IMR-90 (cell line): Measurements from ENCODE around the gene SHROOM4. TPM values are rescaled to one million over a fixed set of nuclear protein-coding genes. Genes with fewer than 3 reads are reported as not detected.

Source experiments
- ATAC-seq: fragments of 200-7000 bp; cut with Tn5 transposase; 2 replicates; pipeline ENCODE4 v1.9.1; 2020; ENCODE audit warnings: low read depth, mild to moderate bottlenecking, moderate library complexity
- BruUV-seq: library from RNA; stranded (reverse); fragments of 400-500 nt; replicated peaks from 2 replicates; lab custom pipeline; 2021; lab: Mats Ljungman, UMichigan
- CTCF ChIA-PET: fragments of 300-600 bp; formaldehyde crosslinking; extraction: SDS; loops from one replicate; lab custom pipeline; 2021; ENCODE audit warnings: antibody characterized with exemption; lab: Yijun Ruan, JAX
- POLR2A ChIA-PET: fragments of 300-600 bp; sonication (Branson Sonifier 250); formaldehyde crosslinking; loops from one replicate; lab custom pipeline; 2022; ENCODE audit warnings: antibody characterized with exemption; ENCODE audit not compliant: unreplicated experiment; lab: Charles Lee
- DNase-seq: peaks from one replicate; pipeline ENCODE4 v3.0.0; 2013
- H2AFZ ChIP-seq: replicated peaks from 2 replicates; pipeline ENCODE3; 2013; ENCODE audit warnings: low read length, mild to moderate bottlenecking; ENCODE audit not compliant: poor library complexity
- H2AK5ac ChIP-seq: 2 replicates; pipeline ENCODE4 v1.6.1; 2013; ENCODE audit warnings: low read depth, low read length, inconsistent platforms
- H2AK9ac ChIP-seq: replicated peaks from 2 replicates; pipeline ENCODE3; 2013; ENCODE audit warnings: mild to moderate bottlenecking, low read depth, low read length, moderate library complexity; ENCODE audit not compliant: poor library complexity
- H2BK120ac ChIP-seq: 2 replicates; pipeline ENCODE4 v1.6.1; 2013; ENCODE audit warnings: low read depth, low read length, inconsistent platforms
- H2BK15ac ChIP-seq: 3 replicates; pipeline ENCODE4 v1.6.1; 2013; ENCODE audit warnings: low read depth, low read length, inconsistent platforms
- H2BK20ac ChIP-seq: 2 replicates; pipeline ENCODE4 v1.6.1; 2013; ENCODE audit warnings: low read depth, mild to moderate bottlenecking, inconsistent platforms, low read length, moderate library complexity
- H2BK5ac ChIP-seq: 2 replicates; pipeline ENCODE4 v1.6.1; 2013; ENCODE audit warnings: mild to moderate bottlenecking, low read depth, low read length, inconsistent platforms; ENCODE audit not compliant: poor library complexity, severe bottlenecking
- H3K14ac ChIP-seq: replicated peaks from 2 replicates; pipeline ENCODE4 v1.6.1; 2013; ENCODE audit warnings: low read depth, low read length, inconsistent platforms
- H3K18ac ChIP-seq: 2 replicates; pipeline ENCODE4 v1.6.1; 2013; ENCODE audit warnings: low read depth, low read length, control low read depth
- H3K23ac ChIP-seq: 2 replicates; pipeline ENCODE4 v1.6.1; 2013; ENCODE audit warnings: low read depth, low read length, inconsistent platforms
- H3K27ac ChIP-seq: 2 replicates; pipeline ENCODE4 v1.5.1; 2013; ENCODE audit warnings: mild to moderate bottlenecking, control low read depth, low read length; ENCODE audit not compliant: insufficient read depth
- H3K27me3 ChIP-seq: 2 replicates; pipeline ENCODE4 v1.6.1; 2013; ENCODE audit warnings: low read length; ENCODE audit not compliant: control insufficient read depth, insufficient read depth
- H3K36me3 ChIP-seq: 2 replicates; pipeline ENCODE4 v1.6.1; 2013; ENCODE audit warnings: low read length, mixed read lengths; ENCODE audit not compliant: control insufficient read depth, insufficient read depth
- H3K4ac ChIP-seq: 2 replicates; pipeline ENCODE4 v1.6.1; 2013; ENCODE audit warnings: low read depth, low read length, inconsistent platforms
- H3K4me1 ChIP-seq: 2 replicates; pipeline ENCODE4 v1.6.1; 2013; ENCODE audit warnings: low read length, mixed read lengths; ENCODE audit not compliant: control insufficient read depth, insufficient read depth
- H3K4me2 ChIP-seq: 2 replicates; pipeline ENCODE4 v1.6.1; 2013; ENCODE audit warnings: low read depth, mild to moderate bottlenecking, control low read depth, low read length, moderate library complexity
- H3K4me3 ChIP-seq: 2 replicates; pipeline ENCODE4 v1.5.1; 2013; ENCODE audit warnings: low read depth, mild to moderate bottlenecking, control low read depth, low read length, moderate library complexity; ENCODE audit not compliant: insufficient read depth
- H3K56ac ChIP-seq: 2 replicates; pipeline ENCODE4 v1.6.1; 2013; ENCODE audit warnings: low read length, inconsistent platforms; ENCODE audit not compliant: insufficient read depth; ENCODE audit errors: extremely low read depth
- H3K79me1 ChIP-seq, 2 experiments: 2 replicates each; pipeline ENCODE4 v1.6.1; 2013; ENCODE audit warnings: low read length in 2 of 2, inconsistent platforms in 1 of 2, low read depth in 1 of 2
- H3K9ac ChIP-seq: 2 replicates; pipeline ENCODE4 v1.6.1; 2013; ENCODE audit warnings: low read depth, low read length, control low read depth
- H3K9me1 ChIP-seq: 2 replicates; pipeline ENCODE4 v1.6.1; 2013; ENCODE audit warnings: low read length, inconsistent platforms; ENCODE audit not compliant: insufficient read depth
- H3K9me3 ChIP-seq: 2 replicates; pipeline ENCODE4 v1.6.1; 2013; ENCODE audit warnings: low read length; ENCODE audit not compliant: control insufficient read depth, insufficient read depth
- H4K20me1 ChIP-seq: 2 replicates; pipeline ENCODE4 v1.6.1; 2013; ENCODE audit warnings: low read length, inconsistent platforms; ENCODE audit not compliant: insufficient read depth
- H4K5ac ChIP-seq: 2 replicates; pipeline ENCODE4 v1.6.1; 2013; ENCODE audit warnings: mild to moderate bottlenecking, low read depth, low read length, control low read depth
- H4K8ac ChIP-seq, 2 experiments: 2 replicates each; pipeline ENCODE4 v1.6.1; 2013; ENCODE audit warnings: low read depth in 2 of 2, low read length in 2 of 2, control low read depth in 1 of 2, inconsistent platforms in 1 of 2
- H4K91ac ChIP-seq: 2 replicates; pipeline ENCODE4 v1.6.1; 2013; ENCODE audit warnings: low read depth, low read length, inconsistent platforms; ENCODE audit not compliant: insufficient read depth
- BHLHE40 ChIP-seq: fragments of 150-350 bp; IDR thresholded peaks from 2 replicates; pipeline ENCODE4 v1.6.1; 2016; ENCODE audit warnings: mild to moderate bottlenecking, low read depth, low read length
- CEBPB ChIP-seq: IDR thresholded peaks from 2 replicates; pipeline ENCODE4 v1.6.1; 2012; ENCODE audit warnings: low read depth, low read length, improper control_type of control experiment
- FOS ChIP-seq: fragments of 150-350 bp; IDR thresholded peaks from 2 replicates; pipeline ENCODE4 v1.6.1; 2016; ENCODE audit warnings: low read depth, low read length
- MAFK ChIP-seq: IDR thresholded peaks from 2 replicates; pipeline ENCODE4 v1.6.1; 2012; ENCODE audit warnings: low read depth, low read length, improper control_type of control experiment
- MAZ ChIP-seq: IDR thresholded peaks from 2 replicates; pipeline ENCODE4 v1.6.1; 2012; ENCODE audit warnings: low read depth, mild to moderate bottlenecking, low read length, improper control_type of control experiment, moderate library complexity, borderline replicate concordance
- MXI1 ChIP-seq: IDR thresholded peaks from 2 replicates; pipeline ENCODE4 v1.6.1; 2012; ENCODE audit warnings: low read depth, mild to moderate bottlenecking, low read length, moderate library complexity, borderline replicate concordance
- NFE2L2 ChIP-seq: fragments of 150-350 bp; IDR thresholded peaks from 2 replicates; pipeline ENCODE4 v1.6.1; 2016; ENCODE audit warnings: low read depth, mild to moderate bottlenecking, low read length
- POLR2A ChIP-seq: IDR thresholded peaks from 2 replicates; pipeline ENCODE4 v1.6.1; 2012; ENCODE audit warnings: mild to moderate bottlenecking, low read depth, low read length
- RCOR1 ChIP-seq: IDR thresholded peaks from 2 replicates; pipeline ENCODE4 v1.6.1; 2012; ENCODE audit warnings: mild to moderate bottlenecking, low read length, improper control_type of control experiment; ENCODE audit not compliant: insufficient replicate concordance
- RFX5 ChIP-seq: IDR thresholded peaks from 2 replicates; pipeline ENCODE4 v1.8.0; 2012; ENCODE audit warnings: low read depth, mild to moderate bottlenecking, low read length, moderate library complexity
- SMC3 ChIP-seq: fragments of 150-350 bp; IDR thresholded peaks from 2 replicates; pipeline ENCODE4 v1.6.1; 2016; ENCODE audit warnings: low read depth, mild to moderate bottlenecking, antibody characterized with exemption, low read length, moderate library complexity
- USF2 ChIP-seq: fragments of 150-350 bp; IDR thresholded peaks from 2 replicates; pipeline ENCODE4 v1.6.1; 2017; ENCODE audit warnings: mild to moderate bottlenecking, antibody characterized with exemption, low read length, low read depth
- WGBS, 2 experiments: methylation state at CpG; one replicate each; pipeline versions ENCODE4 v1.1.5 to v1.1.7; 2013; ENCODE audit warnings: missing lambda C conversion rate in 2 of 2; ENCODE audit not compliant: insufficient read length in 1 of 2; ENCODE audit errors: extremely low coverage in 2 of 2; 5-methylcytosine and 5-hydroxymethylcytosine counted together
- dilution Hi-C: fragments of 300-500 bp; cut with HindIII; formaldehyde crosslinking; loops from one replicate; pipeline ENCODE4 v1.14.3; 2018; ENCODE audit warnings: low sequenced_read_pairs; ENCODE audit not compliant: unreplicated experiment
- in situ Hi-C: fragments of 300-500 bp; cut with MboI; formaldehyde crosslinking; loops from 3 replicates; pipeline ENCODE4 v1.14.3; 2019; ENCODE audit warnings: low sequenced_read_pairs, inconsistent platforms, mixed read lengths
- intact Hi-C: fragments of 100-400 bp; cut with micrococcal nuclease; formaldehyde crosslinking; loops from 2 replicates; pipeline ENCODE4 v1.10.0; 2022
- polyA plus RNA-seq, 3 experiments: library from polyadenylated mRNA; depleted of rRNA; stranded (reverse); fragments of >200 nt; gene quantifications; 2 replicates each; pipeline ENCODE4 v1.2.3, GENCODE V29; 2012; ENCODE audit warnings: low replicate concordance in 1 of 3
- total RNA-seq: library from RNA; depleted of rRNA; stranded (reverse); fragments of >200 nt; gene quantifications from 2 replicates; pipeline ENCODE4 v1.2.3, GENCODE V29; 2012
- TF ChIP-seq, protein P1 (sequence below): conservative IDR thresholded peaks from 2 replicates; pipeline ENCODE4 v1.5.1; 2012; ENCODE audit warnings: mild to moderate bottlenecking, low read depth, low read length, improper control_type of control experiment

Gene SHROOM4
- total and polyA plus RNA-seq, 2 of the 4 experiments (the other 2 are of a cell fraction): 1.0 to 2.2 TPM

GRCh38 chrX:50751091-50751490, 62.9 kb downstream of the SHROOM4 start:
- no peaks in the 10 kb centered on the region for H3K9me1 ChIP-seq
- H3K9ac ChIP-seq: no peak overlapping the region
- H2BK5ac ChIP-seq: no peak overlapping the region
- intact Hi-C loops: no loop called here
- no peak overlapping the region for H3K4ac ChIP-seq
- no peak overlapping the region for H3K14ac ChIP-seq
- H4K8ac ChIP-seq: no peak overlapping the region
- no TSS peak for BruUV-seq
- DNase-seq (no peak), ATAC-seq (no peak)
- no peak overlapping the region for H3K4me3 ChIP-seq
- H2BK15ac ChIP-seq: no peak overlapping the region
- H3K27me3 ChIP-seq: peaks cover 2% of the 10 kb centered on the region; the same call in 1 of the 2 replicates
- TF ChIP-seq RCOR1 (no peak), MAFK (no peak), MXI1 (no peak), FOS (no peak), CEBPB (no peak), RFX5 (no peak), POLR2A (no peak), SMC3 (no peak), MAZ (no peak), NFE2L2 (no peak), BHLHE40 (no peak), USF2 (no peak)
- TF ChIP-seq, protein P1, sequence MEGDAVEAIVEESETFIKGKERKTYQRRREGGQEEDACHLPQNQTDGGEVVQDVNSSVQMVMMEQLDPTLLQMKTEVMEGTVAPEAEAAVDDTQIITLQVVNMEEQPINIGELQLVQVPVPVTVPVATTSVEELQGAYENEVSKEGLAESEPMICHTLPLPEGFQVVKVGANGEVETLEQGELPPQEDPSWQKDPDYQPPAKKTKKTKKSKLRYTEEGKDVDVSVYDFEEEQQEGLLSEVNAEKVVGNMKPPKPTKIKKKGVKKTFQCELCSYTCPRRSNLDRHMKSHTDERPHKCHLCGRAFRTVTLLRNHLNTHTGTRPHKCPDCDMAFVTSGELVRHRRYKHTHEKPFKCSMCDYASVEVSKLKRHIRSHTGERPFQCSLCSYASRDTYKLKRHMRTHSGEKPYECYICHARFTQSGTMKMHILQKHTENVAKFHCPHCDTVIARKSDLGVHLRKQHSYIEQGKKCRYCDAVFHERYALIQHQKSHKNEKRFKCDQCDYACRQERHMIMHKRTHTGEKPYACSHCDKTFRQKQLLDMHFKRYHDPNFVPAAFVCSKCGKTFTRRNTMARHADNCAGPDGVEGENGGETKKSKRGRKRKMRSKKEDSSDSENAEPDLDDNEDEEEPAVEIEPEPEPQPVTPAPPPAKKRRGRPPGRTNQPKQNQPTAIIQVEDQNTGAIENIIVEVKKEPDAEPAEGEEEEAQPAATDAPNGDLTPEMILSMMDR: no peak
- no peaks in the 10 kb centered on the region for H3K4me1 ChIP-seq
- H2BK120ac ChIP-seq: no peak overlapping the region
- no peak overlapping the region for H3K4me2 ChIP-seq
- no peak overlapping the region for H3K23ac ChIP-seq
- no peaks in the 10 kb centered on the region for H3K79me1 ChIP-seq
- in situ Hi-C loops: no loop called here
- H3K56ac ChIP-seq: no peak overlapping the region
- H2BK20ac ChIP-seq: no peak overlapping the region
- H3K36me3 ChIP-seq: no peaks in the 10 kb centered on the region
- POLR2A ChIA-PET: no interaction called here
- H3K9me3 ChIP-seq: no peaks in the 10 kb centered on the region
- WGBS, 2 experiments: no CpG with 5 or more reads among the region's 2 CpGs
- no peak overlapping the region for H2AFZ ChIP-seq
- dilution Hi-C loops: no loop called here
- no peak overlapping the region for H4K91ac ChIP-seq
- no peak overlapping the region for H2AK5ac ChIP-seq
- CTCF ChIA-PET: interaction anchor here (0.6 to 0.7 kb wide), 2 partner anchors 26 to 56 kb away, joined by 3 read pairs; no protein-coding TSS in a partner anchor
- H4K5ac ChIP-seq: no peak overlapping the region
- H4K20me1 ChIP-seq: no peaks in the 10 kb centered on the region
- no peak overlapping the region for H3K18ac ChIP-seq
- H2AK9ac ChIP-seq: no peak overlapping the region
- H3K27ac ChIP-seq: no peak overlapping the region
